K562 (cell line): ENCODE results near the gene ZCCHC14. TPM values are rescaled to one million over a fixed set of nuclear protein-coding genes. Genes with fewer than 3 reads are reported as not detected.

ENCODE experiments used
- ATAC-seq: fragments of 200-7000 bp; cut with Tn5 transposase; 3 replicates; pipeline ENCODE4 v1.9.1; 2020; ENCODE audit warnings: moderate library complexity
- BruUV-seq: library from RNA; stranded (reverse); fragments of 400-500 nt; replicated peaks from 2 replicates; lab custom pipeline; 2021; lab: Mats Ljungman, UMichigan
- CTCF ChIA-PET: fragments of 300-600 bp; formaldehyde crosslinking; extraction: SDS; loops from one replicate; lab custom pipeline; 2021; ENCODE audit warnings: low intra/inter-chr PET ratio; lab: Yijun Ruan, JAX
- POLR2A ChIA-PET: fragments of 300-600, 350-650 bp; sonication (Branson Sonifier 250); formaldehyde crosslinking; extraction: SDS; loops from one replicate; lab custom pipeline; 2021; ENCODE audit warnings: antibody characterized with exemption, inconsistent platforms; lab: Yijun Ruan, JAX
- DNase-seq, 4 experiments: peaks; one replicate each; pipeline versions ENCODE4 v3.0.0 to v3.0.0-alpha.2; 2011 to 2018; ENCODE audit warnings: low spot score in 3 of 4, mixed read lengths in 3 of 4; ENCODE audit errors: extremely low read depth in 1 of 4
- FAIRE-seq: peaks from 2 replicates; lab custom pipeline; 2011; peaks lifted over from hg19 to GRCh38; lab: Jason Lieb, UNC
- H2AFZ ChIP-seq: 2 replicates; pipeline ENCODE4 v1.6.0; 2011; ENCODE audit warnings: low read depth, low read length, control low read depth, inconsistent platforms
- H3K27ac ChIP-seq: fragments of 200-600 bp; 3 replicates; pipeline ENCODE4 v1.8.0; 2011; ENCODE audit warnings: low read depth, mild to moderate bottlenecking, control low read depth, inconsistent platforms, low read length, moderate library complexity, mixed read lengths; ENCODE audit errors: extremely low read depth
- H3K27me3 ChIP-seq, 2 experiments: fragments of 300-600 bp in 1 of 2; 2 replicates in 1 of 2; 3 replicates in 1 of 2; pipeline versions ENCODE4 v1.6.0 to v1.8.0; 2011; ENCODE audit warnings: inconsistent platforms in 2 of 2, low read length in 2 of 2, mild to moderate bottlenecking in 1 of 2, mixed read lengths in 1 of 2, moderate library complexity in 1 of 2; ENCODE audit not compliant: control insufficient read depth in 2 of 2, insufficient read depth in 2 of 2
- H3K36me3 ChIP-seq: fragments of 300-600 bp; 3 replicates; pipeline ENCODE4 v1.8.0; 2011; ENCODE audit warnings: mild to moderate bottlenecking, low read length, inconsistent platforms; ENCODE audit not compliant: control insufficient read depth, insufficient read depth
- H3K4me1 ChIP-seq, 2 experiments: fragments of 200-600 bp in 1 of 2; replicated peaks in 1 of 2; 2 replicates in 1 of 2; 3 replicates in 1 of 2; pipeline versions ENCODE4 v1.5.1 to v1.8.0; 2011; ENCODE audit warnings: inconsistent platforms in 2 of 2, low read length in 2 of 2, mild to moderate bottlenecking in 1 of 2, mixed read lengths in 1 of 2, moderate library complexity in 1 of 2; ENCODE audit not compliant: control insufficient read depth in 2 of 2, insufficient read depth in 2 of 2
- H3K4me2 ChIP-seq: 2 replicates; pipeline ENCODE4 v1.6.1; 2011; ENCODE audit warnings: low read length, control low read depth, inconsistent platforms, mixed read lengths; ENCODE audit not compliant: insufficient read depth
- H3K4me3 ChIP-seq: fragments of 200-600 bp; sonication (generic), shearing (Covaris generic); 2 replicates; pipeline ENCODE4 v1.5.1; 2016; ENCODE audit warnings: control low read depth, inconsistent platforms
- H3K79me2 ChIP-seq: fragments of 200-600 bp; 3 replicates; pipeline ENCODE4 v1.8.0; 2011; ENCODE audit warnings: low read length, inconsistent platforms; ENCODE audit not compliant: control insufficient read depth, insufficient read depth
- H3K9ac ChIP-seq, 2 experiments: 2 replicates each; pipeline versions ENCODE4 v1.6.0 to v1.6.1; 2011; ENCODE audit warnings: low read depth in 2 of 2, low read length in 2 of 2, control low read depth in 1 of 2, inconsistent platforms in 1 of 2, mild to moderate bottlenecking in 1 of 2, mixed read lengths in 1 of 2; ENCODE audit not compliant: insufficient read depth in 1 of 2
- H3K9me1 ChIP-seq: one replicate; pipeline ENCODE4 v1.6.0; 2011; ENCODE audit warnings: inconsistent platforms, mild to moderate bottlenecking, low read length, moderate library complexity; ENCODE audit not compliant: control insufficient read depth, insufficient read depth
- H3K9me3 ChIP-seq: replicated peaks from 2 replicates; pipeline ENCODE4 v1.5.1; 2011; ENCODE audit warnings: low read depth, low read length, inconsistent platforms; ENCODE audit not compliant: control insufficient read depth, insufficient read depth
- H4K20me1 ChIP-seq: replicated peaks from 2 replicates; pipeline ENCODE4 v1.6.1; 2011; ENCODE audit warnings: low read length, inconsistent platforms, mixed read lengths; ENCODE audit not compliant: control insufficient read depth, insufficient read depth
- ADNP ChIP-seq: fragments of 200-800 bp; sonication (Bioruptor generic); IDR thresholded peaks from 2 replicates; pipeline ENCODE4 v1.6.1; 2016; ENCODE audit warnings: missing genetic modification characterization, missing compliant biosample characterization
- CLOCK ChIP-seq: fragments of 250-450 bp; sonication (Bioruptor Pico); IDR thresholded peaks from 2 replicates; pipeline ENCODE4 v1.4.0; 2020; ENCODE audit warnings: mild to moderate bottlenecking, moderate library complexity, borderline replicate concordance
- NCOR1 ChIP-seq: fragments of 450-650 bp; IDR thresholded peaks from 2 replicates; pipeline ENCODE4 v1.6.1; 2016; ENCODE audit warnings: mild to moderate bottlenecking, moderate library complexity
- ZNF134 ChIP-seq: fragments of 250-450 bp; sonication (Bioruptor Pico); conservative IDR thresholded peaks from 2 replicates; pipeline ENCODE4 v1.4.0; 2020
- ZNF431 ChIP-seq: sonication (generic); formaldehyde crosslinking; IDR thresholded peaks from 2 replicates; pipeline ENCODE4 v1.8.0; 2022; ENCODE audit warnings: mild to moderate bottlenecking, missing genetic modification reagents
- ZNF444 ChIP-seq: fragments of 250-450 bp; sonication (Bioruptor Pico); IDR thresholded peaks from 2 replicates; pipeline ENCODE4 v1.4.0; 2020; ENCODE audit warnings: mild to moderate bottlenecking, moderate library complexity
- WGBS: fragments of 100-300 bp; shearing (Covaris generic); methylation state at CpG from one replicate; pipeline ENCODE4 v1.1.6; 2016; ENCODE audit warnings: low coverage, mixed read lengths; ENCODE audit not compliant: insufficient coverage; ENCODE audit errors: missing lambda C conversion rate; 5-methylcytosine and 5-hydroxymethylcytosine counted together
- in situ Hi-C: fragments of 300-500 bp; cut with MboI; formaldehyde crosslinking; loops from 4 replicates; pipeline ENCODE4 v1.15.0; 2018; ENCODE audit warnings: inconsistent platforms, mixed read lengths
- intact Hi-C: fragments of 100-400 bp; cut with micrococcal nuclease; formaldehyde crosslinking; loops from 2 replicates; pipeline ENCODE4 v1.14.2; 2022
- polyA plus RNA-seq, 8 experiments: library from polyadenylated mRNA; depleted of rRNA in 4 of 8; stranded (reverse) in 5 of 8; unstranded in 3 of 8; fragments of >200 nt; fragmentation: Nextera tagmentation in 2 of 8; fragmentation: Illumina TruSeq in 1 of 8; extraction: Ambion mirVana in 2 of 8; extraction: Trizol in 1 of 8; gene quantifications; 2 replicates each; pipeline versions ENCODE4 v1.2.1 to v1.2.3, GENCODE V29; 2011 to 2014; ENCODE audit warnings: inconsistent platforms in 1 of 8, missing spikeins in 1 of 8
- total RNA-seq, 7 experiments: library from RNA; depleted of rRNA in 6 of 7; stranded (reverse); fragments of >200 nt in 6 of 7; fragmentation: Illumina TruSeq in 2 of 7; extraction: Trizol in 2 of 7; gene quantifications; 2 replicates each; pipeline versions ENCODE4 v1.2.1 to v1.2.3, GENCODE V29; 2011 to 2021; ENCODE audit warnings: low replicate concordance in 1 of 7

ZCCHC14 gene
- total and polyA plus RNA-seq, 9 of the 15 experiments (the other 6 are each of a cell fraction or from before 2014, with no cell fraction given), result 1.5 to 12.4 (median 2.9) TPM

- TF ChIP-seq NCOR1 (no peak), ZNF431 (no peak), CLOCK (CRISPR knock-in tag) (no peak)
Observed at GRCh38 chr16:87527055-87527724, 34.4 kb upstream of the ZCCHC14 start (continued).

- H4K20me1 ChIP-seq, result no peaks in the 10 kb centered on the region
- no peaks in the 10 kb centered on the region for H3K9me3 ChIP-seq
- no peak overlapping the region for H3K27ac ChIP-seq
- no peaks in the 10 kb centered on the region for H3K79me2 ChIP-seq
- H3K36me3 ChIP-seq, result no peaks in the 10 kb centered on the region
- no peak overlapping the region for H3K4me3 ChIP-seq
- peaks cover 0 to 3% of the 10 kb centered on the region in 2 experiments; a peak in 1 of 5 replicates for H3K4me1 ChIP-seq
- H3K27me3 ChIP-seq, result peaks cover 12 to 40% of the 10 kb centered on the region in 2 experiments; a peak in 4 of 5 replicates
- no TSS peak for BruUV-seq
- POLR2A ChIA-PET, result no interaction called here
- H3K9ac ChIP-seq, result no peak overlapping the region
- FAIRE-seq, result no peak
- TF ChIP-seq ZNF134 (CRISPR knock-in tag), result peak; percentile 60; the same call in 1 of the 2 replicates
- TF ChIP-seq ADNP (tag), result no peak
- TF ChIP-seq ZNF444 (CRISPR knock-in tag), result no peak
- TF ChIP-seq, all 486 proteins: peak for 1
- no peak overlapping the region for H3K4me2 ChIP-seq
- in situ Hi-C loops (no loop called here), intact Hi-C loops (no loop called here)
- no peak for DNase-seq
- CTCF ChIA-PET, result no interaction called here
- no peak for ATAC-seq
- H2AFZ ChIP-seq, result no peak overlapping the region
- 3% methylated on average over 6 of the region's 6 CpGs for WGBS
- peaks cover 3% of the 10 kb centered on the region for H3K9me1 ChIP-seq
Observed at GRCh38 chr16:87526238-87526947, 33.6 kb upstream of the ZCCHC14 start.
